ENCODE data around the gene TPPP.
"Not testable (repeated sequence)": the region's sequence is repeated elsewhere in the genome, so short reads cannot be mapped to it uniquely, and the experiment has no call there.

Gene TPPP

DNA sequence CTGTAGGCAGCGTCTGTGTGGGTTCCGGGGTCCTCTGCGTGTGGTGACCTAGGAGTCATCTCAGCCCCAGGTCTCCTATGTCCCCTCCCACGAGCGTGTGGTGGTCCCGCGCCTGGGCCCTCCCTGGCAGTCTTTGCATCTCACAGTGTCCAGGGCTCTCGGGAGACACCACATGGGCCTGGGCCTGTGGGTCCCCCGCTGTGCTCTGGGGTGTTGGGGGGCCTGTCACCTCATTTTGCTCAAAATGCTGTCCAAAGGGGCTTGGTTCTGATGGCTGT is 54.0 kb downstream of the TPPP start:
- no peak overlapping the region for H3K4me3 Mint-ChIP-seq
- H3K4me1 Mint-ChIP-seq (ENCODE audit: low read depth): no peaks in the 10 kb centered on the region
- H3K27ac Mint-ChIP-seq: no peak overlapping the region
- H3K27me3 Mint-ChIP-seq: no peaks in the 10 kb centered on the region
- H3K9me3 Mint-ChIP-seq (ENCODE audit: low read depth): no peaks in the 10 kb centered on the region
- peaks cover 13% of the 10 kb centered on the region for H3K36me3 Mint-ChIP-seq

DNA sequence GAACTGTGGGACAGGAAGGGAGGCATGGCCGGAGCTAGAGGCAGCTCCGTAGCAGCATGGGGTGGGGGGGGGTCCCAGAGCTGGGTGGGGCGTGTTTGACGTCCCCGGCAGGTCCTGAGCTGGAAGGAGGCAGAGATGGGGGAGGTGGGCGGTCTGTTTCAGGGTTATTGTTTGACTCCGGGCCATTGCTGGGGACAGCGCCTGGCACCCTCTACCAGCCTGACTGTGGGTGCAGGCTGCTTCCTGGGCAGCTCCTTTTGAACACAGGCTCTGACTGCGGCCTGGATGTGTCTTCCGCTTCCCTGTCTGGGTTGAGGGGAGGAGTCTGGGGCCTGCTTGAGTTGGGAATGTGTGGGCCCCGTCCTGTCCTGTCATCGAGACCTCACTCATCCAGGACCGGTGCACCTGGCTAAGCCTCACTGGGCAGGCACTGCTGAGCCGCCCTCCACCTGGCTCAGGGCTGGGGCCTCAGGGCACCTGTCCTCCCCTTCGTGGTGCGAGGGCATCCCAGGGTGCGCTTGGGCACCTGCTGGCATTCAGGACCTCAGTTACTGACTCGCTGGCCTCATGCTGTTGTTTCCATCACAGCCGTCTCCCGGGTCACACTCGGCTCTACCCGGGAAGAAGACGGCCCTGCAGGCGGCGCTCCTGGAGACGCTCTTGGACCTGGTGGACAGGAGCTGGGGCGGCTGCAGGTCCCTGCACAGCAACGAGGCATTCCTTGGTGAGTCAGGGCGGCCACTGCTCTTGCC is 54.5 kb downstream of the TPPP start:
- no peak overlapping the region for H3K4me3 Mint-ChIP-seq
- no peak overlapping the region for H3K27ac Mint-ChIP-seq
- H3K27me3 Mint-ChIP-seq: no peaks in the 10 kb centered on the region
- H3K4me1 Mint-ChIP-seq (ENCODE audit: low read depth): no peaks in the 10 kb centered on the region
- H3K9me3 Mint-ChIP-seq (ENCODE audit: low read depth): no peaks in the 10 kb centered on the region
- peaks cover 13% of the 10 kb centered on the region for H3K36me3 Mint-ChIP-seq

DNA sequence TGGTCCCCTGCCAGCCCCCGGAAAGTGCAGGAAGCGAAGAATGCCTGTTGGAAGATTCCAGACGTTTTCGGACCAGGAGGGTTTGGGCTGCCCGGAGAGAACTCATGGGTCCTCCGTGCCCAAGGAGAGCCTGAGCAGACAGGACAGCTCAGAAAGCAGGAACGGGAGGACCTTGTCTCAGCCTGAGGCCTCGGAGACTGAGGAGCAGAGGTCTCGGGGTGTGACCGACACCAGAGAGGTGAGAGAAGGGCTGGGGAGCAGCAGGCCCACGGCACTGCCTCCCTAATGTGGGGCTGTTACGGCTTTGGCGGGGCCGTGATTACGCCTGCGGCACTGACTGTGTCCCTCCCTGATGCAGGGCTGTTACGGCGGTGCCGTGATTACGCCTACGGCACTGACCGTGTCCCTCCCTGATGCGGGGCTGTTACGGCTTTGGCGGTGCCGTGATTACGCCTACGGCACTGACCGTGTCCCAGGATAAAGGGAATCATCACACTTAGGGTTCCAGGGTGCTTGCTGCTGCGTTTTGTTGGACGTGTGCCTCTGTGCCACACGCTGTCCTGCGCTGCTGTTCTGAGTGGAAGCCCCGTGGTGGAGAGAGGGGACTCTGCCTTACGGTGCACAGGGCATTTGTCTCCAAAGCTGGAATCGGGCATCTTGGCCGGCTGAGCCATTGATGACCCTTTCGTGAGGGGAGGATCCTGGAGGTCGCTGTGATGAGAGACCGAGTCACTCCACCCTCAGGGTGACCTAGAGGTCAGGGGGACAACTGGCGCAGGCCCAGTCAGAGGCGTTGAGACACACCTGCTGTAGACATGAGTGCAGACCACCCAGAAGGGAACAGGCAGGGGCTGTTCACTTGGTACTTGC is 55.3 kb downstream of the TPPP start:
- H3K9me3 Mint-ChIP-seq (ENCODE audit: low read depth): no peaks in the 10 kb centered on the region
- H3K27ac Mint-ChIP-seq: no peak overlapping the region
- peaks cover 13% of the 10 kb centered on the region for H3K36me3 Mint-ChIP-seq
- H3K4me3 Mint-ChIP-seq: no peak overlapping the region
- H3K27me3 Mint-ChIP-seq: no peaks in the 10 kb centered on the region
- no peaks in the 10 kb centered on the region for H3K4me1 Mint-ChIP-seq (ENCODE audit: low read depth)

DNA sequence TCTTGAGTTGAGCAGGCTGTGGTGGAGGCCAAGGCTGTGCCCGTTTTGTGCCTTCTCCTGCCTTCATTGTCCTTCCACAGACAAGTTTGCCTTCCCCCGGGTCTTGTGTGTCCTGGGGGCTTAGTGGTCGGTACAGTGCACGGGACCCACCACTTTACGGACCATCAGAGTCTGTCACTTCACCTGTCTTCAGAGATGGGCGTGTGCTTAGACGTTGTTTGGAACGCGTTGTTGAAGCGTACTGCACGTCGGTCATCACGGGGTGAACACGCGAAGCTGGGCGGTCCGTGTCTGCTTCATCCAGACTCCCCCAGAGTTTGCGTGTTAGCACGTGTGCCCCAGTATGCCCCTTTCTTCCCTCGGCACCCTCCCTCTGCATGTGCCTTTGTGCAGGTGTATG is 56.2 kb downstream of the TPPP start:
- Mint-ChIP-seq H3K9me3 (ENCODE audit: low read depth) (no peaks in the 10 kb centered on the region), H3K4me3 (no peak overlapping the region), H3K36me3 (peaks cover 13% of the 10 kb centered on the region), H3K4me1 (ENCODE audit: low read depth) (no peaks in the 10 kb centered on the region), H3K27ac (no peak overlapping the region), H3K27me3 (no peaks in the 10 kb centered on the region)

DNA sequence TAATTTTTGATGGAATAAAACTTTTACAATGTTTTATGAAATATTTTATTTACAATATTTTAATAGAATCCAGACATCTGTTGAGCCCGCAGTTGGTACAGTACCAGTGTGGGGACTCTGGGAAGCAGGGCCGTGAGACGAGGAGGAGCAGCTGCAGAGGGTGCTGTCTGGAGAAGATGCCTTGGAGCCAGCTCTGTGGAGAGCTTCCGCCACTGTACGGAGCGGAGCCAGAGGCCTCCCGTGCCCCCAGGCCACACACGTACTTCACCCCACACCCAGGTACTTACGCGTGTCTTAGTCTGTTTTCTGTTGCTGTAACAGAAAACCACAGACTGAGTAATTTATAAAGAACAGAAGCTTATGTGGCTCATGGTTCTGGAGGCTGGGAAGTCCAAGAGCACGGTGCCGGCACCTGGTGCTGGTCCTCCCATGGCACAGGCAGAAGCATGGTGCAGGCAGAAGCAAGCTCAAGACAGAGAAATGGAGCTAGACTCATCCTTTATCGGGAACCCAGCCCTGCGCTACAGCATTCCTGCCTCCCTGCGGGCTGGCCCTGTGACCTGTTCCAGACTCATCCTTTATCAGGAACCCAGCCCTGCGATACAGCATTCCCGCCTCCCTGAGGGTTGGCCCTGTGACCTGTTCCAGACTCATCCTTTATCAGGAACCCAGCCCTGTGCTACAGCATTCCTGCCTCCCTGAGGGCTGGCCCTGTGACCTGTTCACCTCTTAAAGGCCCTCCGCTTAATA is 57.7 kb downstream of the TPPP start:
- Mint-ChIP-seq H3K4me1 (ENCODE audit: low read depth) (no peaks in the 10 kb centered on the region), H3K27me3 (no peaks in the 10 kb centered on the region), H3K27ac (no peak overlapping the region)

DNA sequence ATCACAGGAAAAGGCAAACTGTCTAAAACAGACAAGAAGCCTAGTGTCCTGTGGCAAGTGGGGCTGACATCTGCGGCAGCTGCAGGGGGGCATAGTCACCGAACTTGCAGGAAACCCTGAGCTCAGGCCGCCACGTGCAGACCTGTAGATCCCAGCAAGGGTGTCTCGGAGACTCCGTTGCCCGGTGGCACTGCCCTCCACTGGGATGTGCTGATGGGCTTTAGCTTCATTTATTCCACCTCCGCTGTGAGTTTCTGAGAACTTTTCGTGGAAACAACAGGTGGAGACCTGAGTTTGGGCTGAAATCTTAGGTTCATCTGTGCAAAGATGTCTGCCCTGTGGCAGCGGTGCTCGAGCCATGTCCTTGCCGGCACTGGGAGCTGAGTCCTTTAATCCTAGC is 59.0 kb downstream of the TPPP start:
- H3K27me3 Mint-ChIP-seq: no peaks in the 10 kb centered on the region
- peaks cover 13% of the 10 kb centered on the region for H3K36me3 Mint-ChIP-seq
- no peaks in the 10 kb centered on the region for H3K4me1 Mint-ChIP-seq (ENCODE audit: low read depth)
- no peak overlapping the region for H3K4me3 Mint-ChIP-seq
- no peaks in the 10 kb centered on the region for H3K9me3 Mint-ChIP-seq (ENCODE audit: low read depth)
- H3K27ac Mint-ChIP-seq: no peak overlapping the region

More for the DNA sequence above, 57.7 kb downstream of the TPPP start:
- Mint-ChIP-seq H3K36me3 (peaks cover 13% of the 10 kb centered on the region), H3K9me3 (ENCODE audit: low read depth) (no peaks in the 10 kb centered on the region), H3K4me3 (no peak overlapping the region)

DNA sequence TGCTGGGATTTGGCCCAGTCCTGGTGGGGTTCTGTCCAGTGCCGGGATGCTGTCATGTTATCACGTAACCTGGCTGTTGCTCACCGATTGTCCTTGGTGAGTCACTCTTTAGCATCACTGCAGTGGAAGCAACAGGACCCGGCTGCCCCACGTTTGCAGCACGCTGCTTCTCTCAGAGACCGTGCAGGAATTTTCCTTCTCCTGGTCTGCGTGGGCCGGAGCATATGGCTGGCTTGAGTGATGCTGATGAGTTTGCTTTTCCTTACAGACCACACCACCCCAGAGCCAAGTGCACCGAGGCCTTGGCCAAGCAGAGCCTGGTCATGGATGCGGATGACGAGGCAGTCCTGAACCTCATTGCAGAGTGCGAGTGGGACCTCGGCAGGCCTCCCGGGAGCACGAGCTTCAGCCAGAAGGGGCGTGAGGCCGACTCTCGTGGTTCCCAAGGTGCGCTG is 59.6 kb downstream of the TPPP start:
- Mint-ChIP-seq H3K4me3 (no peak overlapping the region), H3K9me3 (ENCODE audit: low read depth) (no peaks in the 10 kb centered on the region), H3K36me3 (peaks cover 13% of the 10 kb centered on the region), H3K27ac (no peak overlapping the region), H3K27me3 (no peaks in the 10 kb centered on the region), H3K4me1 (ENCODE audit: low read depth) (no peaks in the 10 kb centered on the region)

DNA sequence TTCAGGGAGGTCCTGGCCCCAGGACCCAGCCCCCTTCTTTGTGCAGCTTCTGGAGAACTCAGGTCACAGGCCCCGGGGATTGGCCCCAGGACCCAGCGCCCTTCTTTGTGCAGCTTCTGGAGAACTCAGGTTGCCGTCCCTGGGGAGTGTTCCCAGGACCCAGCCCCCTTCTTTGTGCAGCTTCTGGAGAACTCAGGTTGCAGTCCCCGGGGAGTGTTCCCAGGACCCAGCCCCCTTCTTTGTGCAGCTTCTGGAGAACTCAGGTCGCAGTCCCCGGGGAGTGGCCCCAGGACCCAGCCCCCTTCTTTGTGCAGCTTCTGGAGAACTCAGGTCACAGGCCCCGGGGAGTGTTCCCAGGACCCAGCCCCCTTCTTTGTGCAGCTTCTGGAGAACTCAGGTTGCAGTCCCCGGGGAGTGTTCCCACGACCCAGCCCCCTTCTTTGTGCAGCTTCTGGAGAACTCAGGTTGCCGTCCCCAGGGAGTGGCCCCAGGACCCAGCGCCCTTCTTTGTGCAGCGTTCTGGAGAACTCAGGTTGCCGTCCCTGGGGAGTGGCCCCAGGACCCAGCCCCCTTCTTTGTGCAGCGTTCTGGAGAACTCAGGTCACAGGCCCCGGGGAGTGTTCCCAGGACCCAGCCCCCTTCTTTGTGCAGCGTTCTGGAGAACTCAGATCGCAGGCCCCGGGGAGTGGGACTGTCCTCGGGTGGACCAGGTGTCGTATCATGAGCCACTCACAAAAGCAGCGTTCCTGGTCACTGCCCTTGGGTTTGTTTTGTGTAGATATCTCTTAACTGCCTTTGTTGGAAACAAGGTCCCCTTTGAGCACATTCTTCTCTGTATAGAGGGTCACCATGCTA is 64.6 kb downstream of the TPPP start:
- H3K4me1 Mint-ChIP-seq (ENCODE audit: low read depth); H3K9me3 Mint-ChIP-seq (ENCODE audit: low read depth); H3K27ac Mint-ChIP-seq; H3K4me3 Mint-ChIP-seq; H3K27me3 Mint-ChIP-seq; H3K36me3 Mint-ChIP-seq: not testable (repeated sequence)

DNA sequence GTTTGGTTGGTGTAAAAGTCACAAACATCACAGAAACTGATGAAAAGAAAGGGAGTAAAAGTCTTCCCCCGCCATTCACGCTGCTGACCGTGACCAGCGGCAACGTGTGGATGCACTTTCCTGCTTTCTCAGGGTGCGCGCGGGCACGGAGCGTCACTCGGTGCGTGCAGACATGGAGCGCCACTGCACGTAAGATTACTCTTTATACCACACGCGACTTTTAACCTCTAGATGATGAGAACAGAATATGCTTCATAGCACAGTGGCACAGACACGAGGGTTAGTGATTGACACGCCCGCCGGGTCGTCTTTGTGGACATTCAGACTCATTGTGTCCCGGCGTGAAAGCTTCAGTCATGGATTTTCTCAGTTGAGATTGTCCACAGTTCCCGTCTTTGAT is 65.3 kb downstream of the TPPP start:
- no peaks in the 10 kb centered on the region for H3K27me3 Mint-ChIP-seq
- no peak overlapping the region for H3K27ac Mint-ChIP-seq
- no peaks in the 10 kb centered on the region for H3K4me1 Mint-ChIP-seq (ENCODE audit: low read depth)
- H3K36me3 Mint-ChIP-seq: peaks cover 7% of the 10 kb centered on the region
- H3K4me3 Mint-ChIP-seq: no peak overlapping the region
- no peaks in the 10 kb centered on the region for H3K9me3 Mint-ChIP-seq (ENCODE audit: low read depth)

DNA sequence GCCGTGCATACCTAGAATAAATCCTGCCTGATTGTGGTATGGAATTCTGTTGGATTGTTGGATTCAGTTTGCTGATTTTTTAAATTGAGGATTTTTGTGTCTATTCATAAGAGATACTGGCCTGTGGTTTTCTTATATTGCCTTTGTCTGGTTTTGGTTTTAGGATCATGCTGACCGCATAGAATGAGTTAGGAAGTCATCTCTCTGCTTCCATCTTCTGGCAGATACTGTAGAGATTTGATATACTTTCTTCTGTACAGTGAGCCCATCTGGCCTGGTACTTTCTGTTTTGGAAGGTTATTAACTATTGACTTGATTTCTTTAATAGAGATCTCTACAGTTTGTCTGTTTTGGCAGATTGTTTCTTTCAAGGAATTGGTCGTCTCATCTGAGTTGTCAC is 66.3 kb downstream of the TPPP start:
- peaks cover 7% of the 10 kb centered on the region for H3K36me3 Mint-ChIP-seq
- H3K9me3 Mint-ChIP-seq (ENCODE audit: low read depth): no peaks in the 10 kb centered on the region
- no peaks in the 10 kb centered on the region for H3K27me3 Mint-ChIP-seq
- H3K27ac Mint-ChIP-seq: no peak overlapping the region
- no peak overlapping the region for H3K4me3 Mint-ChIP-seq
- no peaks in the 10 kb centered on the region for H3K4me1 Mint-ChIP-seq (ENCODE audit: low read depth)

DNA sequence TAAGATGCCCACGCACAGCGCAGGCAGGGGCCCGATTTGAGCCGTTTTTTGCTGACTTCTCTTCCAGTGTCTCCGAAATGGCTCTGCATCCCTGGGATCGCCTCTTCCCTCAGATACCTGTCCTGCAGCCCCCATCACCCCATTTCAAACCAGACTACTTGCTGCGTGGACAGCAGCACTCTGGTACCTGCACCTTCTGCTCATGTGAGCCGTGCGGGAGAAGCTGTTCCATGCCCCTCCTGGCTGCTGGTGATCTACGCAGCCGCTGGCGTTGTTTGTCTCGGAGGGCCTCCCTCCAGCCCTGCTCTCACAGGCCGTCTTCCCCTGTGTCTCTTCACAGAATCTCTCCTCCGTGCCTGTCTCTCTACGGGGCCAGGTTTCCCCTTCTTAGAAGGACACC is 67.6 kb downstream of the TPPP start:
- H3K4me1 Mint-ChIP-seq (ENCODE audit: low read depth): no peaks in the 10 kb centered on the region
- no peaks in the 10 kb centered on the region for H3K9me3 Mint-ChIP-seq (ENCODE audit: low read depth)
- peaks cover 7% of the 10 kb centered on the region for H3K36me3 Mint-ChIP-seq
- no peaks in the 10 kb centered on the region for H3K27me3 Mint-ChIP-seq
- no peak overlapping the region for H3K27ac Mint-ChIP-seq
- H3K4me3 Mint-ChIP-seq: no peak overlapping the region

DNA sequence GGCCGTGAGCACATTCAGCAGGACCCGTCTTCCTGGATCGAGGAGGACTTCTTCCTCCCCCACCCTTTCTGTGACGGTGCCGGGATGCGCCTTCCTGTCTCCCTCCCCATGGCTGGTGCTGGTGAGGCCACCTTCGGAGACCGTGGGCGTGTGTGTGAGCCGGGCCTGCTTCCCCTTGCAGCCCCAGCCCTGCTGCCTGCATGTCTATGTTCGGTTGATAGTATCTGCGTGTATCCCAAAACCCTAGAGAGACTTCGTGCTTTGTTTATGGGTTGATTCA is 68.3 kb downstream of the TPPP start:
- Mint-ChIP-seq H3K4me1 (ENCODE audit: low read depth) (no peaks in the 10 kb centered on the region), H3K27me3 (no peaks in the 10 kb centered on the region), H3K36me3 (peaks cover 9% of the 10 kb centered on the region), H3K9me3 (ENCODE audit: low read depth) (no peaks in the 10 kb centered on the region), H3K27ac (no peak overlapping the region), H3K4me3 (no peak overlapping the region)

DNA sequence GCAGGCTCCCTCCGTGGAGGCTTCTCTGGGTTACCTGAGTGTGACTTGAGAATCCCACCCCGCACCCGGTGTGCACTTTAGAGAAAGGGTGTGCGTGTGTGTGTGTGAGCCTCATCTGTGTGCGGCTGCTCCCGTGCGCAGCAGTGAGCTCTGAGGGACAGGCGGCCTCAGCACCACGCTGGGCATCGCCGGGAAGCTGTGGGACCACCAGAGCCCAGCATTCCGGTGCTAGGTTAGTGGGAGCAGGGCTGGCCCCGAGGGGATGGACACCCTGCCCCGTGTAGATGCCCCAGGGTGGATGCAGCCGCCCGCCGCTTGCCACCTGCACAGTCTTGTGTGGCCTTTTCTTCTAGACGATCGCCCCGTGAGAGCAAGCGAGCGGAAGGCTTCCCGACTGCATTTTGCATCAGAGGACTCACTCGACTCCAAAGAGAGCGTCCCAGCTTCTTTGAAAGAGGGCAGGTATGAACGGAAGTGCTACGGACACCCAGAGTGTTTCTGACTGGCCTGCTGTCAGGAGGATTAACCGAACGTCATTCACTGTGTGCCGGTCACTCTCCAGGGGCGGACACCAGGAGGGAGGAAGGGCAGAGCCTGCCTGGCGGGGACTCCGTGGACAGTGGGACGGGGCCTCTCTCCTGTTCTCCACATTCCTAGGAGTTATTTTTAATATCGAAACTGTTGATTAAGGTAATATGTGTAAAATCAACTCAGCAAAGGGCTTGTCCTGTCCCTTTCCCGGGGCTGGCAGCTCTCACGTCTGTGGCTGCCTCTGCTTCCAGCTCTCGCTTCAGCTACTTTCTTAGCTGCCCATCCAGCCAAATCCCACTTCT is 68.8 kb downstream of the TPPP start:
- Mint-ChIP-seq H3K36me3 (peaks cover 11% of the 10 kb centered on the region), H3K9me3 (ENCODE audit: low read depth) (no peaks in the 10 kb centered on the region), H3K27ac (no peak overlapping the region), H3K27me3 (no peaks in the 10 kb centered on the region), H3K4me1 (ENCODE audit: low read depth) (no peaks in the 10 kb centered on the region), H3K4me3 (no peak overlapping the region)

DNA sequence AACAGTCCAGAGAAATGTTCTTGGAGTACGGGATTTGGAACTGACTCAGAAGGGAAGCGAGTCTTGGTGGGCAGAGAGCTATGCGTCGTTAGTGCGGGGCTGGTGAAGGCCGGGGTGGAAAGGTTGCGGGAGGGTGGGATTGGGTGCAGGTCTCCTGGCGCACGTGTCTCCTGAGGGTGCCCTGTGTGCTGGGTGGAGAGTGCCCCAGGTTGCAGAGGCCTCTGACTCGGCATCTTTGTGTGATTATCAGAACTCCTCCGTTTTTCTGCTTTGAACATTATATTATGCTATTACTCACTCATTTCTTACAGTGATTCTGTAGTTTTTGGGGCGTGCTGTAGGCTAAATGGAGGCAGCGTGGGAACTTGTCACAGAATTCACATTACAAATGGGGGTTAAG is 69.6 kb downstream of the TPPP start:
- peaks cover 11% of the 10 kb centered on the region for H3K36me3 Mint-ChIP-seq
- no peak overlapping the region for H3K4me3 Mint-ChIP-seq
- H3K4me1 Mint-ChIP-seq (ENCODE audit: low read depth): no peaks in the 10 kb centered on the region
- H3K9me3 Mint-ChIP-seq (ENCODE audit: low read depth): no peaks in the 10 kb centered on the region
- no peak overlapping the region for H3K27ac Mint-ChIP-seq
- no peaks in the 10 kb centered on the region for H3K27me3 Mint-ChIP-seq
